ENCODE measurements around the gene METAP1D. TPM values are rescaled to one million over a fixed set of nuclear protein-coding genes. Genes with fewer than 3 reads are reported as not detected.

Gene METAP1D
- polyA plus RNA-seq, 1 of the 3 experiments (the other 2 are of a cell fraction) = 10.3 TPM

DNA sequence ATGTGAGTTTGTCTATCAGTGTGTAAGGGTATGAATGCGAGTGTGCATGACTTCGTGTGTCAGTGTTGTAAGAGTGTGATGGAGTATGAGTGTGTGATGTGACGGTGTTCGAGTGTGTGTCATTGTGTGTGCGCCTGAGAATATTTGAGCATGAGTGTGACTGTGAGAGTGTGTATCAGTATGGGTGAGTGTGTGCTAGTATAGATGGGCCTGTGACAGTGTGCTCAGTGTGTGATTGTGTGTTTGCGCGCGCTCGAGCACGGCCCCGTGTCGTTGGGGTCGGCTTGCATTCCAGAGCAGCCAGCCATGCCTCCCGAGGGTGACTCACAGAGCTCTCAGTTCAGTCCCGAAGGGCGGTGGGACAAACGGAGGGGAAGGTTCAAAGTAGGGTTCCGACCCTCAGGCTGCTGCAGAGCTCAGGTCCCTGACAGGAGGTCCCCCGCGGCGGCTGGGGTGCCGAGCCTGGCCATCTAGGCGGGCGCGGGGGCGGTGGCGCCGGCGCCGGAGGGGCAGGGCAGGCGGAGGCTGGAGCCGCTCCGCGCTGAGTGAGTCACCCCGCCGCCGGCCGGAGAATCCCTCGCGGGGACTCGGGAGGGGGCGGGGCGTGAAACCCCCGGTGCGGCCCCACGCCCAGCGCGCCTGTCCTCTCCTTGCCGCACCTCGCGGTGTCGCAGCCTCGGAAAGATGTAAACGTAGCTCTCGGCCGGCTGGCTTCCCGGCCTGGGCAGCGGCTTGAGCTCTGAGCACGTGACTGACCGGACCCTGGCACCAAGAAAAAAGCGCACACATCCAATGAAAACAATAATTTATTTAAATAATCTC is 99.1 kb downstream of the METAP1D start (continued):
- no peak for TF ChIP-seq GABPA (IDR thresholded peaks at IDR 0.05; ENCODE audit: low read depth)
- TF ChIP-seq SIN3A (IDR thresholded peaks at IDR 0.05; ENCODE audit: borderline replicate concordance, low read depth, low read length) = no peak; the same call in 1 of the 2 replicates
- TF ChIP-seq, protein P1, sequence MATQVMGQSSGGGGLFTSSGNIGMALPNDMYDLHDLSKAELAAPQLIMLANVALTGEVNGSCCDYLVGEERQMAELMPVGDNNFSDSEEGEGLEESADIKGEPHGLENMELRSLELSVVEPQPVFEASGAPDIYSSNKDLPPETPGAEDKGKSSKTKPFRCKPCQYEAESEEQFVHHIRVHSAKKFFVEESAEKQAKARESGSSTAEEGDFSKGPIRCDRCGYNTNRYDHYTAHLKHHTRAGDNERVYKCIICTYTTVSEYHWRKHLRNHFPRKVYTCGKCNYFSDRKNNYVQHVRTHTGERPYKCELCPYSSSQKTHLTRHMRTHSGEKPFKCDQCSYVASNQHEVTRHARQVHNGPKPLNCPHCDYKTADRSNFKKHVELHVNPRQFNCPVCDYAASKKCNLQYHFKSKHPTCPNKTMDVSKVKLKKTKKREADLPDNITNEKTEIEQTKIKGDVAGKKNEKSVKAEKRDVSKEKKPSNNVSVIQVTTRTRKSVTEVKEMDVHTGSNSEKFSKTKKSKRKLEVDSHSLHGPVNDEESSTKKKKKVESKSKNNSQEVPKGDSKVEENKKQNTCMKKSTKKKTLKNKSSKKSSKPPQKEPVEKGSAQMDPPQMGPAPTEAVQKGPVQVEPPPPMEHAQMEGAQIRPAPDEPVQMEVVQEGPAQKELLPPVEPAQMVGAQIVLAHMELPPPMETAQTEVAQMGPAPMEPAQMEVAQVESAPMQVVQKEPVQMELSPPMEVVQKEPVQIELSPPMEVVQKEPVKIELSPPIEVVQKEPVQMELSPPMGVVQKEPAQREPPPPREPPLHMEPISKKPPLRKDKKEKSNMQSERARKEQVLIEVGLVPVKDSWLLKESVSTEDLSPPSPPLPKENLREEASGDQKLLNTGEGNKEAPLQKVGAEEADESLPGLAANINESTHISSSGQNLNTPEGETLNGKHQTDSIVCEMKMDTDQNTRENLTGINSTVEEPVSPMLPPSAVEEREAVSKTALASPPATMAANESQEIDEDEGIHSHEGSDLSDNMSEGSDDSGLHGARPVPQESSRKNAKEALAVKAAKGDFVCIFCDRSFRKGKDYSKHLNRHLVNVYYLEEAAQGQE (IDR thresholded peaks at IDR 0.05; ENCODE audit: low read depth, low read length) = no peak
- TF ChIP-seq, protein P2, sequence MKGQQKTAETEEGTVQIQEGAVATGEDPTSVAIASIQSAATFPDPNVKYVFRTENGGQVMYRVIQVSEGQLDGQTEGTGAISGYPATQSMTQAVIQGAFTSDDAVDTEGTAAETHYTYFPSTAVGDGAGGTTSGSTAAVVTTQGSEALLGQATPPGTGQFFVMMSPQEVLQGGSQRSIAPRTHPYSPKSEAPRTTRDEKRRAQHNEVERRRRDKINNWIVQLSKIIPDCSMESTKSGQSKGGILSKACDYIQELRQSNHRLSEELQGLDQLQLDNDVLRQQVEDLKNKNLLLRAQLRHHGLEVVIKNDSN (IDR thresholded peaks at IDR 0.05; ENCODE audit: borderline replicate concordance, low read depth) = peak; percentile 87
- TF ChIP-seq JUND (IDR thresholded peaks at IDR 0.05) = peak; percentile 52; the same call in 1 of the 2 replicates
- TF ChIP-seq, protein P3, sequence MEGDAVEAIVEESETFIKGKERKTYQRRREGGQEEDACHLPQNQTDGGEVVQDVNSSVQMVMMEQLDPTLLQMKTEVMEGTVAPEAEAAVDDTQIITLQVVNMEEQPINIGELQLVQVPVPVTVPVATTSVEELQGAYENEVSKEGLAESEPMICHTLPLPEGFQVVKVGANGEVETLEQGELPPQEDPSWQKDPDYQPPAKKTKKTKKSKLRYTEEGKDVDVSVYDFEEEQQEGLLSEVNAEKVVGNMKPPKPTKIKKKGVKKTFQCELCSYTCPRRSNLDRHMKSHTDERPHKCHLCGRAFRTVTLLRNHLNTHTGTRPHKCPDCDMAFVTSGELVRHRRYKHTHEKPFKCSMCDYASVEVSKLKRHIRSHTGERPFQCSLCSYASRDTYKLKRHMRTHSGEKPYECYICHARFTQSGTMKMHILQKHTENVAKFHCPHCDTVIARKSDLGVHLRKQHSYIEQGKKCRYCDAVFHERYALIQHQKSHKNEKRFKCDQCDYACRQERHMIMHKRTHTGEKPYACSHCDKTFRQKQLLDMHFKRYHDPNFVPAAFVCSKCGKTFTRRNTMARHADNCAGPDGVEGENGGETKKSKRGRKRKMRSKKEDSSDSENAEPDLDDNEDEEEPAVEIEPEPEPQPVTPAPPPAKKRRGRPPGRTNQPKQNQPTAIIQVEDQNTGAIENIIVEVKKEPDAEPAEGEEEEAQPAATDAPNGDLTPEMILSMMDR (IDR thresholded peaks at IDR 0.05) = no peak
- TF ChIP-seq, protein P4, sequence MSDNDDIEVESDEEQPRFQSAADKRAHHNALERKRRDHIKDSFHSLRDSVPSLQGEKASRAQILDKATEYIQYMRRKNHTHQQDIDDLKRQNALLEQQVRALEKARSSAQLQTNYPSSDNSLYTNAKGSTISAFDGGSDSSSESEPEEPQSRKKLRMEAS (IDR thresholded peaks at IDR 0.05; ENCODE audit: low read depth) = peak; percentile 65; the same call in 1 of the 2 replicates
- TF ChIP-seq YY1 (IDR thresholded peaks at IDR 0.05; ENCODE audit: low read depth) = no peak
- TF ChIP-seq RAD21 (IDR thresholded peaks at IDR 0.05; ENCODE audit: low read length) = no peak
- TF ChIP-seq, protein P5, sequence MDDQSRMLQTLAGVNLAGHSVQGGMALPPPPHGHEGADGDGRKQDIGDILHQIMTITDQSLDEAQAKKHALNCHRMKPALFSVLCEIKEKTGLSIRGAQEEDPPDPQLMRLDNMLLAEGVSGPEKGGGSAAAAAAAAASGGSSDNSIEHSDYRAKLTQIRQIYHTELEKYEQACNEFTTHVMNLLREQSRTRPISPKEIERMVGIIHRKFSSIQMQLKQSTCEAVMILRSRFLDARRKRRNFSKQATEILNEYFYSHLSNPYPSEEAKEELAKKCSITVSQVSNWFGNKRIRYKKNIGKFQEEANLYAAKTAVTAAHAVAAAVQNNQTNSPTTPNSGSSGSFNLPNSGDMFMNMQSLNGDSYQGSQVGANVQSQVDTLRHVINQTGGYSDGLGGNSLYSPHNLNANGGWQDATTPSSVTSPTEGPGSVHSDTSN (IDR thresholded peaks at IDR 0.05) = peak; percentile 25; the same call in 1 of the 2 replicates
- TF ChIP-seq ELF1 (IDR thresholded peaks at IDR 0.05) = no peak
- TF ChIP-seq, protein P6, sequence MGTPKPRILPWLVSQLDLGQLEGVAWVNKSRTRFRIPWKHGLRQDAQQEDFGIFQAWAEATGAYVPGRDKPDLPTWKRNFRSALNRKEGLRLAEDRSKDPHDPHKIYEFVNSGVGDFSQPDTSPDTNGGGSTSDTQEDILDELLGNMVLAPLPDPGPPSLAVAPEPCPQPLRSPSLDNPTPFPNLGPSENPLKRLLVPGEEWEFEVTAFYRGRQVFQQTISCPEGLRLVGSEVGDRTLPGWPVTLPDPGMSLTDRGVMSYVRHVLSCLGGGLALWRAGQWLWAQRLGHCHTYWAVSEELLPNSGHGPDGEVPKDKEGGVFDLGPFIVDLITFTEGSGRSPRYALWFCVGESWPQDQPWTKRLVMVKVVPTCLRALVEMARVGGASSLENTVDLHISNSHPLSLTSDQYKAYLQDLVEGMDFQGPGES (IDR thresholded peaks at IDR 0.05; ENCODE audit: low read depth, low read length) = no peak
- no peak; the same call in 1 of the 2 replicates for TF ChIP-seq NFIC (IDR thresholded peaks at IDR 0.05; ENCODE audit: borderline replicate concordance)
- no peak for TF ChIP-seq NRF1 (IDR thresholded peaks at IDR 0.05; ENCODE audit: low read depth, low read length)
- no peak for TF ChIP-seq TEAD4 (IDR thresholded peaks at IDR 0.05; ENCODE audit: borderline replicate concordance, insufficient read depth)

Measured in SK-N-SH (cell line).